GM23248 (cell line): Measurements from ENCODE around the gene KDM6A. TPM values are rescaled to one million over a fixed set of nuclear protein-coding genes. Genes with fewer than 3 reads are reported as not detected.
A peak's percentile ranks its signal among the peaks of the same experiment; 100 is the strongest.
"Not testable (repeated sequence)": the region's sequence is repeated elsewhere in the genome, so short reads cannot be mapped to it uniquely, and the experiment has no call there.

Experiments
- DNase-seq: peaks from one replicate; pipeline ENCODE4 v3.0.0-alpha.2; 2015
- H2AFZ ChIP-seq: fragments of 200-600 bp; sonication (generic); 2 replicates; pipeline ENCODE4 v1.6.1; 2016; ENCODE audit warnings: antibody characterized with exemption
- H3F3A ChIP-seq: fragments of 200-600 bp; sonication (generic); 2 replicates; pipeline ENCODE4 v1.6.1; 2016; ENCODE audit warnings: mild to moderate bottlenecking, antibody characterized with exemption, mixed run types; ENCODE audit not compliant: insufficient read depth
- H3K27ac ChIP-seq: fragments of 200-600 bp; sonication (generic); 2 replicates; pipeline ENCODE4 v1.5.1; 2016; ENCODE audit warnings: mild to moderate bottlenecking
- H3K27me3 ChIP-seq: fragments of 200-600 bp; sonication (generic); replicated peaks from 2 replicates; pipeline ENCODE4 v1.6.1; 2016; ENCODE audit warnings: mild to moderate bottlenecking; ENCODE audit not compliant: insufficient read depth
- H3K36me3 ChIP-seq: fragments of 200-600 bp; sonication (generic); 2 replicates; pipeline ENCODE4 v1.6.1; 2016; ENCODE audit warnings: low read depth, mild to moderate bottlenecking
- H3K4me1 ChIP-seq: fragments of 200-600 bp; sonication (generic); 2 replicates; pipeline ENCODE4 v1.6.1; 2016; ENCODE audit warnings: mild to moderate bottlenecking; ENCODE audit not compliant: insufficient read depth
- H3K4me2 ChIP-seq: fragments of 200-600 bp; sonication (generic); one replicate; pipeline ENCODE4 v1.6.1; 2016; ENCODE audit warnings: mild to moderate bottlenecking; ENCODE audit not compliant: unreplicated experiment
- H3K4me3 ChIP-seq: fragments of 200-600 bp; sonication (generic); 2 replicates; pipeline ENCODE4 v1.5.1; 2016; ENCODE audit warnings: mild to moderate bottlenecking
- H3K79me2 ChIP-seq: fragments of 200-600 bp; sonication (generic); 2 replicates; pipeline ENCODE4 v1.6.1; 2016; ENCODE audit warnings: mild to moderate bottlenecking; ENCODE audit not compliant: insufficient read depth
- H3K9ac ChIP-seq: fragments of 200-600 bp; sonication (generic); 2 replicates; pipeline ENCODE4 v1.6.1; 2016; ENCODE audit warnings: mild to moderate bottlenecking
- H3K9me2 ChIP-seq: fragments of 200-600 bp; sonication (generic); 2 replicates; pipeline ENCODE4 v1.6.1; 2016; ENCODE audit warnings: mixed run types, mild to moderate bottlenecking, moderate library complexity; ENCODE audit not compliant: insufficient read depth
- H3K9me3 ChIP-seq: fragments of 200-600 bp; sonication (generic); one replicate; pipeline ENCODE4 v1.6.1; 2017; ENCODE audit warnings: low read depth
- H4K20me1 ChIP-seq: fragments of 200-600 bp; sonication (generic); 2 replicates; pipeline ENCODE4 v1.6.0; 2016; ENCODE audit not compliant: insufficient read depth
- EZH2 ChIP-seq: fragments of 200-600 bp; sonication (generic); IDR thresholded peaks from 2 replicates; pipeline ENCODE4 v1.6.1; 2018; ENCODE audit warnings: antibody characterized with exemption, mild to moderate bottlenecking; ENCODE audit not compliant: insufficient read depth, poor library complexity, severe bottlenecking
- EZH2phosphoT487 ChIP-seq: fragments of 200-600 bp; sonication (generic); IDR thresholded peaks from 2 replicates; pipeline ENCODE4 v1.6.1; 2018; ENCODE audit warnings: antibody characterized with exemption, moderate library complexity, mild to moderate bottlenecking, low read depth; ENCODE audit not compliant: insufficient read depth
- WGBS, 2 experiments: methylation state at CpG; one replicate each; pipeline ENCODE4 v1.1.6; 2015 to 2017; ENCODE audit warnings: low lambda C conversion rate in 2 of 2, low coverage in 1 of 2; ENCODE audit errors: missing lambda C conversion rate in 2 of 2; 5-methylcytosine and 5-hydroxymethylcytosine counted together
- in situ Hi-C: fragments of 300-500 bp; cut with MboI; formaldehyde crosslinking; loops from 2 replicates; pipeline ENCODE4 v1.15.0; 2020
- polyA plus RNA-seq: library from polyadenylated mRNA; unstranded; fragments of >200 nt; fragmentation: Nextera tagmentation; extraction: Ambion mirVana; gene quantifications from 2 replicates; pipeline ENCODE4 v1.2.1, GENCODE V29; 2016
- total RNA-seq: library from RNA; depleted of rRNA; stranded (reverse); fragments of >200 nt; shearing (Covaris generic); gene quantifications from 2 replicates; pipeline ENCODE4 v1.2.3, GENCODE V29; 2014

The KDM6A gene
- total and polyA plus RNA-seq, 2 experiments from 2014 or later: 5.8 to 12.0 TPM

- Histone ChIP-seq H4K20me1 (no peaks in the 10 kb centered on the region), H3K9me3 (no peaks in the 10 kb centered on the region), H3K4me1 (no peaks in the 10 kb centered on the region), H3K9me2 (no peaks in the 10 kb centered on the region), H3K27me3 (no peaks in the 10 kb centered on the region), H3K4me2 (no peak overlapping the region), H3K79me2 (peaks cover 16% of the 10 kb centered on the region), H2AFZ (no peak overlapping the region), H3K9ac (no peak overlapping the region), H3K27ac (no peak overlapping the region), H3K4me3 (no peak overlapping the region), H3F3A (no peaks in the 10 kb centered on the region), H3K36me3 (no peaks in the 10 kb centered on the region; the same call in 1 of the 2 replicates)
- TF ChIP-seq EZH2phosphoT487 (no peak), EZH2 (no peak)
- DNase-seq: no peak
- in situ Hi-C loops: loop anchor here (25.0 kb wide), 1 partner anchor 1101 kb away; the partner anchor contains the start of gene NDP
- WGBS, 2 experiments: 99% methylated on average over 9 to 11 of the region's 11 CpGs
Observed at GRCh38 chrX:45063319-45064095, 190.5 kb downstream of the KDM6A start.

- H3K36me3 ChIP-seq: peaks cover 7% of the 10 kb centered on the region
- in situ Hi-C loops: loop anchor here (25.0 kb wide), 1 partner anchor 1106 kb away; the partner anchor contains the start of gene NDP
- no peaks in the 10 kb centered on the region for H3K27me3 ChIP-seq
- no peak overlapping the region for H3K27ac ChIP-seq
- no peak overlapping the region for H3K9ac ChIP-seq
- peaks cover 33% of the 10 kb centered on the region for H3K79me2 ChIP-seq
- no peak overlapping the region for H3K4me3 ChIP-seq
- no peak for DNase-seq
- H3F3A ChIP-seq: no peaks in the 10 kb centered on the region
- no peak overlapping the region for H2AFZ ChIP-seq
- TF ChIP-seq EZH2 (no peak), EZH2phosphoT487 (no peak)
- no peaks in the 10 kb centered on the region for H3K4me1 ChIP-seq
- no peaks in the 10 kb centered on the region for H3K9me3 ChIP-seq
- H3K4me2 ChIP-seq: no peak overlapping the region
- 42 to 44% methylated on average over 4 of the region's 4 CpGs for WGBS, 2 experiments
- H3K9me2 ChIP-seq: no peaks in the 10 kb centered on the region
- H4K20me1 ChIP-seq: no peaks in the 10 kb centered on the region
Observed at GRCh38 chrX:45068569-45068968, 195.6 kb downstream of the KDM6A start.

GRCh38 chrX:45070116-45071007 is 197.4 kb downstream of the KDM6A start:
- Histone ChIP-seq H2AFZ (no peak overlapping the region), H3K4me3 (no peak overlapping the region), H3K4me1 (no peaks in the 10 kb centered on the region), H4K20me1 (no peaks in the 10 kb centered on the region), H3K9me3 (no peaks in the 10 kb centered on the region), H3F3A (no peaks in the 10 kb centered on the region), H3K27ac (no peak overlapping the region), H3K27me3 (no peaks in the 10 kb centered on the region), H3K36me3 (peaks cover 7% of the 10 kb centered on the region), H3K9ac (no peak overlapping the region), H3K79me2 (peaks cover 51% of the 10 kb centered on the region), H3K9me2 (no peaks in the 10 kb centered on the region), H3K4me2 (no peak overlapping the region)
- DNase-seq: peak; percentile 52
- no peak for TF ChIP-seq EZH2phosphoT487
- TF ChIP-seq EZH2: no peak
- 83 to 96% methylated on average over 2 of the region's 2 CpGs for WGBS, 2 experiments
- in situ Hi-C loops: loop anchor here (25.0 kb wide), 1 partner anchor 1108 kb away; the partner anchor contains the start of gene NDP

- WGBS, 2 experiments: 96 to 97% methylated on average over 4 of the region's 4 CpGs
- in situ Hi-C loops: loop anchor here (25.0 kb wide), 1 partner anchor 1111 kb away; the partner anchor contains the start of gene NDP
- not testable (repeated sequence) for H3K4me1 ChIP-seq
Observed at GRCh38 chrX:45073011-45073410, 200.0 kb downstream of the KDM6A start.

More at GRCh38 chrX:45073011-45073410, 200.0 kb downstream of the KDM6A start:
- not testable (repeated sequence) for H3K4me3 ChIP-seq, H2AFZ ChIP-seq, H3K9me3 ChIP-seq, H3K4me2 ChIP-seq, H3F3A ChIP-seq, H4K20me1 ChIP-seq, H3K36me3 ChIP-seq, H3K27me3 ChIP-seq, DNase-seq, H3K27ac ChIP-seq, H3K9ac ChIP-seq, H3K9me2 ChIP-seq
- peaks cover 54% of the 10 kb centered on the region for H3K79me2 ChIP-seq
